ENCODE results near the gene ALDH7A1.

DNA sequence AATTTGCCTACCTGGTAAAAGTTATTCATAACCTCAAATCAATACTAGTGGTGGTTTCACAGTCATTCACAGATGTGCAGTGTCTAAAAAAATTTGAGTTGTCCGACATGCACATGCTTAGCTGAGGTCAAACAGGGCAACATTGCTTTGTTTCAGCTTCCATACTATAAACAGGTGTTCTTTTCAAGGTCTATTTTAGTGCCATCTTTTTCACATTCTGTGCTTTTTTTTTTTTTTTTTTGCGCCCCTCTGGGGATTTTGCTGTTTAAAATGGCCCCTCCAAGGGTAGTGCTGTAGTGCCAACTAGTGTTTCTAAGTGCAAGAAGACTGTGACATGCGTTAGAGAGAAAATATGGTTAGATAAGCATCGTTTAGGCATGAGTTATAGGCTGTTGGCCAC lies 20.3 kb upstream of the ALDH7A1 start:
- TF ChIP-seq, protein P1, sequence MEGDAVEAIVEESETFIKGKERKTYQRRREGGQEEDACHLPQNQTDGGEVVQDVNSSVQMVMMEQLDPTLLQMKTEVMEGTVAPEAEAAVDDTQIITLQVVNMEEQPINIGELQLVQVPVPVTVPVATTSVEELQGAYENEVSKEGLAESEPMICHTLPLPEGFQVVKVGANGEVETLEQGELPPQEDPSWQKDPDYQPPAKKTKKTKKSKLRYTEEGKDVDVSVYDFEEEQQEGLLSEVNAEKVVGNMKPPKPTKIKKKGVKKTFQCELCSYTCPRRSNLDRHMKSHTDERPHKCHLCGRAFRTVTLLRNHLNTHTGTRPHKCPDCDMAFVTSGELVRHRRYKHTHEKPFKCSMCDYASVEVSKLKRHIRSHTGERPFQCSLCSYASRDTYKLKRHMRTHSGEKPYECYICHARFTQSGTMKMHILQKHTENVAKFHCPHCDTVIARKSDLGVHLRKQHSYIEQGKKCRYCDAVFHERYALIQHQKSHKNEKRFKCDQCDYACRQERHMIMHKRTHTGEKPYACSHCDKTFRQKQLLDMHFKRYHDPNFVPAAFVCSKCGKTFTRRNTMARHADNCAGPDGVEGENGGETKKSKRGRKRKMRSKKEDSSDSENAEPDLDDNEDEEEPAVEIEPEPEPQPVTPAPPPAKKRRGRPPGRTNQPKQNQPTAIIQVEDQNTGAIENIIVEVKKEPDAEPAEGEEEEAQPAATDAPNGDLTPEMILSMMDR (IDR thresholded peaks at IDR 0.05; ENCODE audit: low read depth, low read length) = no peak
- no peak for TF ChIP-seq EZH2phosphoT487 (IDR thresholded peaks at IDR 0.05; ENCODE audit: low read depth)

All from OCI-LY3 (cell line).